K562 (cell line): Measurements from ENCODE around the gene LTBP4. TPM values are rescaled to one million over a fixed set of nuclear protein-coding genes. Genes with fewer than 3 reads are reported as not detected.

Source experiments
- ATF7 ChIP-seq: fragments of 450-650 bp; IDR thresholded peaks from 2 replicates; pipeline ENCODE4 v1.7.1; 2014; ENCODE audit warnings: mild to moderate bottlenecking, moderate library complexity
- CAMTA2 ChIP-seq: fragments of 250-450 bp; sonication (Bioruptor Pico); conservative IDR thresholded peaks from 2 replicates; pipeline ENCODE4 v1.5.1; 2022
- CEBPB ChIP-seq: fragments of 450-650 bp; IDR thresholded peaks from 2 replicates; pipeline ENCODE4 v1.6.1; 2016; ENCODE audit warnings: missing genetic modification characterization, missing compliant biosample characterization
- CEBPZ ChIP-seq: fragments of 150-350 bp; IDR thresholded peaks from 2 replicates; pipeline ENCODE4 v1.6.1; 2014; ENCODE audit warnings: low read depth, mild to moderate bottlenecking, low read length, borderline replicate concordance
- CREB1 ChIP-seq, 2 experiments: sonication (generic) in 1 of 2; formaldehyde crosslinking in 1 of 2; IDR thresholded peaks; 2 replicates each; pipeline versions ENCODE4 v1.6.1 to v1.8.0; 2012 to 2022; ENCODE audit warnings: inconsistent platforms in 1 of 2, mild to moderate bottlenecking in 1 of 2, missing genetic modification reagents in 1 of 2, moderate library complexity in 1 of 2
- FOXJ2 ChIP-seq: fragments of 200-800 bp; sonication (Bioruptor generic); IDR thresholded peaks from 2 replicates; pipeline ENCODE4 v1.6.1; 2016; ENCODE audit warnings: missing genetic modification characterization, missing compliant biosample characterization
- ILK ChIP-seq: fragments of 450-650 bp; IDR thresholded peaks from 2 replicates; pipeline ENCODE4 v1.6.1; 2016; ENCODE audit warnings: missing genetic modification characterization, low read depth, mild to moderate bottlenecking, missing compliant biosample characterization, moderate library complexity, borderline replicate concordance
- JUND ChIP-seq, 2 experiments: IDR thresholded peaks; 2 replicates in 1 of 2; 3 replicates in 1 of 2; pipeline ENCODE4 v1.6.1; 2011; ENCODE audit warnings: borderline replicate concordance in 2 of 2, low read depth in 2 of 2, low read length in 2 of 2, improper control_type of control experiment in 1 of 2, missing biosample characterization in 1 of 2, missing genetic modification characterization in 1 of 2, missing genetic modification reagents in 1 of 2
- MTA3 ChIP-seq: fragments of 450-650 bp; formaldehyde crosslinking; IDR thresholded peaks from 2 replicates; pipeline ENCODE4 v1.6.1; 2017; ENCODE audit warnings: mild to moderate bottlenecking, borderline replicate concordance
- NRF1 ChIP-seq, 2 experiments: fragments of 450-650 bp; IDR thresholded peaks in 1 of 2; conservative IDR thresholded peaks in 1 of 2; 2 replicates each; pipeline ENCODE4 v1.6.1; 2014; ENCODE audit warnings: mild to moderate bottlenecking in 2 of 2
- PHF20 ChIP-seq: fragments of 450-650 bp; IDR thresholded peaks from 2 replicates; pipeline ENCODE4 v1.6.1; 2018; ENCODE audit not compliant: partially characterized antibody
- PHF8 ChIP-seq: fragments of 200-600 bp; sonication (generic); IDR thresholded peaks from 2 replicates; pipeline ENCODE4 v1.6.1; 2012; ENCODE audit warnings: mixed run types, mild to moderate bottlenecking, inconsistent platforms, low read length, moderate library complexity, borderline replicate concordance
- POU5F1 ChIP-seq: fragments of 150-350 bp; IDR thresholded peaks from 2 replicates; pipeline ENCODE4 v1.6.1; 2014; ENCODE audit warnings: borderline replicate concordance, low read length, low read depth, mild to moderate bottlenecking; ENCODE audit not compliant: partially characterized antibody
- SRSF1 ChIP-seq: fragments of 200-400 bp; formaldehyde crosslinking; IDR thresholded peaks from 2 replicates; pipeline ENCODE4 v1.6.1; 2017; ENCODE audit warnings: mild to moderate bottlenecking, low read depth, low read length, moderate library complexity
- STAG1 ChIP-seq: sonication (generic); formaldehyde crosslinking; IDR thresholded peaks from 2 replicates; pipeline ENCODE4 v1.5.0; 2020; ENCODE audit warnings: missing genetic modification reagents, borderline replicate concordance
- TEAD2 ChIP-seq: fragments of 450-650 bp; IDR thresholded peaks from 2 replicates; pipeline ENCODE4 v1.6.1; 2016; ENCODE audit warnings: missing genetic modification characterization, control low read depth, missing compliant biosample characterization
- ZNF263 ChIP-seq: sonication (generic); formaldehyde crosslinking; IDR thresholded peaks from 2 replicates; pipeline ENCODE4 v1.8.0; 2022; ENCODE audit warnings: mild to moderate bottlenecking, missing genetic modification reagents, borderline replicate concordance
- ZNF551 ChIP-seq: fragments of 250-450 bp; sonication (Bioruptor Pico); IDR thresholded peaks from 2 replicates; pipeline ENCODE4 v1.5.0; 2021; ENCODE audit warnings: mild to moderate bottlenecking, moderate library complexity
- ZNF589 ChIP-seq: fragments of 200-800 bp; sonication (Bioruptor generic); IDR thresholded peaks from 2 replicates; pipeline ENCODE4 v1.6.1; 2016; ENCODE audit warnings: low read depth, missing genetic modification characterization, missing compliant biosample characterization
- ZSCAN32 ChIP-seq: fragments of 450-650 bp; formaldehyde crosslinking; IDR thresholded peaks from 2 replicates; pipeline ENCODE4 v1.4.0; 2020; ENCODE audit warnings: mild to moderate bottlenecking, moderate library complexity
- polyA plus RNA-seq, 8 experiments: library from polyadenylated mRNA; depleted of rRNA in 4 of 8; stranded (reverse) in 5 of 8; unstranded in 3 of 8; fragments of >200 nt; fragmentation: Nextera tagmentation in 2 of 8; fragmentation: Illumina TruSeq in 1 of 8; extraction: Ambion mirVana in 2 of 8; extraction: Trizol in 1 of 8; gene quantifications; 2 replicates each; pipeline versions ENCODE4 v1.2.1 to v1.2.3, GENCODE V29; 2011 to 2014; ENCODE audit warnings: inconsistent platforms in 1 of 8, missing spikeins in 1 of 8
- total RNA-seq, 7 experiments: library from RNA; depleted of rRNA in 6 of 7; stranded (reverse); fragments of >200 nt in 6 of 7; fragmentation: Illumina TruSeq in 2 of 7; extraction: Trizol in 2 of 7; gene quantifications; 2 replicates each; pipeline versions ENCODE4 v1.2.1 to v1.2.3, GENCODE V29; 2011 to 2021; ENCODE audit warnings: low replicate concordance in 1 of 7
- TF ChIP-seq, protein P1 (sequence below): fragments of 450-650 bp; conservative IDR thresholded peaks from 2 replicates; pipeline ENCODE4 v1.6.1; 2016; ENCODE audit warnings: missing genetic modification characterization, low read depth, mild to moderate bottlenecking, control low read depth, missing compliant biosample characterization

Gene LTBP4
- total and polyA plus RNA-seq, 9 of the 15 experiments (the other 6 are each of a cell fraction or from before 2014, with no cell fraction given): 0.35 to 160 (median 31.6) TPM

DNA sequence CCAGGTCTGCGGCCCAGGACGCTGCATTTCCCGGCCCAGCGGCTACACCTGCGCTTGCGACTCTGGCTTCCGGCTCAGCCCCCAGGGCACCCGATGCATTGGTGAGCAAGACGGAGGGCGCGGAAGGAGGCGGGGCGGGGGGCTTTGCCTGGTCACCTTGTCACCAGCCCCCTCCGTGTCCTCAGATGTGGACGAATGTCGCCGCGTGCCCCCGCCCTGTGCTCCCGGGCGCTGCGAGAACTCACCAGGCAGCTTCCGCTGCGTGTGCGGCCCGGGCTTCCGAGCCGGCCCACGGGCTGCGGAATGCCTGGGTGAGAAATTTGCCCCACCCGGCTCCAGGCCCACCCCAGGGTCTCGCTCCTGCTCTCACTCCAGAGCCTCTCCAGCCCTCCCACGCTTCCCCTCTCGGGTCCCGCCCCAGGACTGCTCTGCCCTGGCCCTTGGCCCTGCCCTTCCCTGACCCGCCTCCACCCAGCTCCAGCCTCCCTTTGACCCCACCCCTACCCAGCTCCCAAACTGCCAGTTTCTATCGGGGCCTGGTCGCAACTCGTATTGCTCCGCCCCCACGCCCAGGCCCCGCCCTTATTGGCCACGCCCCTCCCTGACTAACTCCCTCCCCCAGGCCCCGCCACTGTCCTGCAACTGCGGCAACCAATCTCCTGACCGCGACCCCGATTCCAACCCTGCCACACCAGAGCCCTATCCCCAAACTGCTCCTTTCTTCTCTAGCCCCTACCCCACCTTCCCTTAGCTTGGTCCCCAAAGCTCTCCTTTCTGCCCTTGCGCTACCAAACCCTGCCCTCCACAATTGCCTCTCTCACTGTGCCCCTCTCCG, 8.6 kb downstream of the LTBP4 start (continued):
- TF ChIP-seq PHF8: peak; percentile 40; the same call in 1 of the 2 replicates
- TF ChIP-seq ZNF263 (CRISPR knock-in tag): 0 out of 2 replicates have a peak, but pooled peaks have one; percentile 33
- no peak for TF ChIP-seq MTA3
- no peak for TF ChIP-seq POU5F1
- TF ChIP-seq JUND (IDR thresholded peaks at IDR 0.05; ENCODE audit: borderline replicate concordance, low read depth, low read length): no peak
- TF ChIP-seq JUND (tag; IDR thresholded peaks at IDR 0.05; ENCODE audit: borderline replicate concordance, low read depth, low read length): no peak
- TF ChIP-seq STAG1: no peak
- no peak for TF ChIP-seq CEBPB
- no peak for TF ChIP-seq ILK (tag)
- TF ChIP-seq FOXJ2: no peak
- TF ChIP-seq NRF1 (conservative IDR thresholded peaks at IDR 0.05 in 1 of 2, IDR thresholded peaks at IDR 0.05 in 1 of 2): peak; percentile 34 to 48; a peak in 3 of 4 replicates
- TF ChIP-seq TEAD2 (tag): no peak
- no peak for TF ChIP-seq CAMTA2
- no peak for TF ChIP-seq ATF7
- no peak for TF ChIP-seq CEBPZ
- TF ChIP-seq ZSCAN32 (CRISPR knock-in tag): no peak
- TF ChIP-seq CREB1 (IDR thresholded peaks at IDR 0.05): no peak
- TF ChIP-seq CREB1 (CRISPR knock-in tag; IDR thresholded peaks at IDR 0.05): no peak
- TF ChIP-seq ZNF589 (CRISPR knock-in tag): no peak
- TF ChIP-seq SRSF1: no peak
- no peak for TF ChIP-seq PHF20
- TF ChIP-seq ZNF551: no peak
- TF ChIP-seq, protein P1, sequence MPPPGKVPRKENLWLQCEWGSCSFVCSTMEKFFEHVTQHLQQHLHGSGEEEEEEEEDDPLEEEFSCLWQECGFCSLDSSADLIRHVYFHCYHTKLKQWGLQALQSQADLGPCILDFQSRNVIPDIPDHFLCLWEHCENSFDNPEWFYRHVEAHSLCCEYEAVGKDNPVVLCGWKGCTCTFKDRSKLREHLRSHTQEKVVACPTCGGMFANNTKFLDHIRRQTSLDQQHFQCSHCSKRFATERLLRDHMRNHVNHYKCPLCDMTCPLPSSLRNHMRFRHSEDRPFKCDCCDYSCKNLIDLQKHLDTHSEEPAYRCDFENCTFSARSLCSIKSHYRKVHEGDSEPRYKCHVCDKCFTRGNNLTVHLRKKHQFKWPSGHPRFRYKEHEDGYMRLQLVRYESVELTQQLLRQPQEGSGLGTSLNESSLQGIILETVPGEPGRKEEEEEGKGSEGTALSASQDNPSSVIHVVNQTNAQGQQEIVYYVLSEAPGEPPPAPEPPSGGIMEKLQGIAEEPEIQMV: no peak
